Activated naive CD8-positive, alpha-beta T cell treated with anti-CD3 and anti-CD28 coated beads, Interleukin-2, amount 10 ng/mL, durations not matched to agents 7 days and 5 days (primary cell): ENCODE data around the gene RARA. TPM values are rescaled to one million over a fixed set of nuclear protein-coding genes. Genes with fewer than 3 reads are reported as not detected.
"Not testable (repeated sequence)": the region's sequence is repeated elsewhere in the genome, so short reads cannot be mapped to it uniquely, and the experiment has no call there.

Experiments
- ATAC-seq: fragments of 150-1000 bp; cut with Tn5 transposase; one replicate; pipeline ENCODE4 v1.10.0; 2021; ENCODE audit warnings: low read depth, moderate library complexity
- POLR2A ChIA-PET: fragments of 350-600 bp; sonication (Branson Sonifier 250); formaldehyde crosslinking; loops from one replicate; lab custom pipeline; 2021; ENCODE audit warnings: antibody characterized with exemption; lab: Charles Lee
- DNase-seq: peaks from one replicate; pipeline ENCODE4 v3.0.0; 2021
- H3K27ac Mint-ChIP-seq: one replicate; pipeline ENCODE4 v1.8.0; 2022; ENCODE audit warnings: mild to moderate bottlenecking, mixed read lengths
- H3K27me3 Mint-ChIP-seq: one replicate; pipeline ENCODE4 v1.8.0; 2022; ENCODE audit warnings: mild to moderate bottlenecking, moderate library complexity, mixed read lengths
- H3K36me3 Mint-ChIP-seq: one replicate; pipeline ENCODE4 v1.8.0; 2021; ENCODE audit warnings: mild to moderate bottlenecking, mixed read lengths
- H3K4me1 Mint-ChIP-seq: one replicate; pipeline ENCODE4 v1.8.0; 2021; ENCODE audit warnings: mixed read lengths
- H3K4me3 Mint-ChIP-seq: one replicate; pipeline ENCODE4 v1.8.0; 2022; ENCODE audit warnings: mild to moderate bottlenecking, moderate library complexity, mixed read lengths
- H3K9me3 Mint-ChIP-seq: one replicate; pipeline ENCODE4 v1.8.0; 2021; ENCODE audit warnings: mixed read lengths
- total RNA-seq, 2 experiments: library from RNA; stranded (reverse); gene quantifications; one replicate each; pipeline ENCODE4 v1.2.3, GENCODE V29; 2021

The RARA gene
- total RNA-seq, 2 experiments from 2014 or later = 51.7 to 53.6 TPM

- ATAC-seq = no peak
- Mint-ChIP-seq H3K27ac (no peak within 1 kb of the TSS), H3K36me3 (no peaks in the 10 kb centered on the region), H3K9me3 (no peaks in the 10 kb centered on the region), H3K4me1 (peaks cover 19% of the 10 kb centered on the region), H3K27me3 (peaks cover 15% of the 10 kb centered on the region), H3K4me3 (peak within 1 kb of the TSS; percentile 81)
- no peak for DNase-seq
- POLR2A ChIA-PET = interaction anchor here (0.7 to 3.6 kb wide), 6 partner anchors 20 to 197 kb away, joined by 3 to 17 read pairs (median 4); partner anchors contain the start of gene TOP2A
Observed at GRCh38 chr17:40364121-40364861, 55.3 kb downstream of the RARA start, which contains the start of gene GJD3. Gene GJD3, minus strand, starts transcription at chr17:40364737. Its CDS starts 922 bp downstream, at chr17:40363815.

GRCh38 chr17:40364906-40365305, 55.9 kb downstream of the RARA start:
- no peak overlapping the region for H3K27ac Mint-ChIP-seq
- no peaks in the 10 kb centered on the region for H3K36me3 Mint-ChIP-seq

GRCh38 chr17:40366076-40366860, 57.3 kb downstream of the RARA start:
- POLR2A ChIA-PET = no interaction called here
- H3K4me1 Mint-ChIP-seq = peaks cover 16% of the 10 kb centered on the region
- no peak overlapping the region for H3K4me3 Mint-ChIP-seq
- DNase-seq (no peak), ATAC-seq (no peak)
- H3K9me3 Mint-ChIP-seq = no peaks in the 10 kb centered on the region
- peaks cover 3% of the 10 kb centered on the region for H3K27me3 Mint-ChIP-seq
- no peak overlapping the region for H3K27ac Mint-ChIP-seq
- no peaks in the 10 kb centered on the region for H3K36me3 Mint-ChIP-seq

More at GRCh38 chr17:40364906-40365305, 55.9 kb downstream of the RARA start:
- ATAC-seq (no peak), DNase-seq (peak; percentile 18)
- H3K4me3 Mint-ChIP-seq = peak overlapping the region; percentile 49
- peaks cover 19% of the 10 kb centered on the region for H3K4me1 Mint-ChIP-seq
- H3K27me3 Mint-ChIP-seq = peaks cover 15% of the 10 kb centered on the region
- no peaks in the 10 kb centered on the region for H3K9me3 Mint-ChIP-seq
- POLR2A ChIA-PET = interaction anchor here (0.7 to 1.6 kb wide), 4 partner anchors 20 to 167 kb away, joined by 3 to 5 read pairs (median 4); partner anchors contain the start of gene TOP2A

- no peak for ATAC-seq
- POLR2A ChIA-PET = no interaction called here
- peak; percentile 27 for DNase-seq
- H3K4me1 Mint-ChIP-seq = peaks cover 12% of the 10 kb centered on the region
- no peaks in the 10 kb centered on the region for H3K9me3 Mint-ChIP-seq
- H3K27ac Mint-ChIP-seq = peak overlapping the region; percentile 56
- no peaks in the 10 kb centered on the region for H3K36me3 Mint-ChIP-seq
- H3K27me3 Mint-ChIP-seq = peaks cover 2% of the 10 kb centered on the region
- H3K4me3 Mint-ChIP-seq = no peak overlapping the region
Observed at GRCh38 chr17:40366861-40367518, 58.0 kb downstream of the RARA start.

GRCh38 chr17:40367728-40368127, 58.7 kb downstream of the RARA start:
- peak; percentile 23 for DNase-seq
- POLR2A ChIA-PET, H3K9me3 Mint-ChIP-seq, H3K27me3 Mint-ChIP-seq, ATAC-seq, H3K4me3 Mint-ChIP-seq, H3K27ac Mint-ChIP-seq, H3K36me3 Mint-ChIP-seq: not testable (repeated sequence)
- peaks cover 13% of the 10 kb centered on the region for H3K4me1 Mint-ChIP-seq

- Mint-ChIP-seq H3K4me3 (no peak overlapping the region), H3K27ac (no peak overlapping the region), H3K9me3 (no peaks in the 10 kb centered on the region), H3K27me3 (no peaks in the 10 kb centered on the region), H3K4me1 (peaks cover 8% of the 10 kb centered on the region), H3K36me3 (no peaks in the 10 kb centered on the region)
- peak; percentile 23 for DNase-seq
- POLR2A ChIA-PET = no interaction called here
- ATAC-seq = no peak
Observed at GRCh38 chr17:40369923-40370322, 60.9 kb downstream of the RARA start.

GRCh38 chr17:40371261-40371929, 62.4 kb downstream of the RARA start:
- Mint-ChIP-seq H3K9me3 (peaks cover under 1% of the 10 kb centered on the region), H3K4me3 (no peak overlapping the region), H3K4me1 (peaks cover 8% of the 10 kb centered on the region), H3K27me3 (peaks cover under 1% of the 10 kb centered on the region), H3K27ac (no peak overlapping the region), H3K36me3 (no peaks in the 10 kb centered on the region)
- POLR2A ChIA-PET = no interaction called here
- peak; percentile 80 for ATAC-seq
- DNase-seq = peak; percentile 33

- POLR2A ChIA-PET = no interaction called here
- DNase-seq (peak; percentile 12), ATAC-seq (no peak)
- no peak overlapping the region for H3K4me3 Mint-ChIP-seq
- no peaks in the 10 kb centered on the region for H3K36me3 Mint-ChIP-seq
- no peak overlapping the region for H3K27ac Mint-ChIP-seq
- peaks cover 4% of the 10 kb centered on the region for H3K9me3 Mint-ChIP-seq
- peaks cover 11% of the 10 kb centered on the region for H3K4me1 Mint-ChIP-seq
- H3K27me3 Mint-ChIP-seq = peaks cover 7% of the 10 kb centered on the region
Observed at GRCh38 chr17:40372031-40372430, 63.1 kb downstream of the RARA start.

GRCh38 chr17:40372644-40373043, 63.7 kb downstream of the RARA start:
- not testable (repeated sequence) for H3K36me3 Mint-ChIP-seq, H3K4me3 Mint-ChIP-seq, ATAC-seq, DNase-seq, H3K27ac Mint-ChIP-seq, H3K9me3 Mint-ChIP-seq, H3K27me3 Mint-ChIP-seq
- POLR2A ChIA-PET = interaction anchor here (0.8 kb wide), 1 partner anchor 72 kb away, joined by 3 read pairs; no protein-coding TSS in a partner anchor
- H3K4me1 Mint-ChIP-seq = peaks cover 12% of the 10 kb centered on the region

GRCh38 chr17:40373324-40373723, 64.3 kb downstream of the RARA start:
- H3K9me3 Mint-ChIP-seq = peaks cover 4% of the 10 kb centered on the region
- no peaks in the 10 kb centered on the region for H3K36me3 Mint-ChIP-seq
- H3K27ac Mint-ChIP-seq = no peak overlapping the region
- ATAC-seq (no peak), DNase-seq (no peak)
- peaks cover 12% of the 10 kb centered on the region for H3K4me1 Mint-ChIP-seq
- peaks cover 8% of the 10 kb centered on the region for H3K27me3 Mint-ChIP-seq
- no peak overlapping the region for H3K4me3 Mint-ChIP-seq
- POLR2A ChIA-PET = interaction anchor here (0.8 kb wide), 1 partner anchor 71 kb away, joined by 3 read pairs; no protein-coding TSS in a partner anchor

GRCh38 chr17:40373999-40374398, 65.0 kb downstream of the RARA start:
- no peaks in the 10 kb centered on the region for H3K36me3 Mint-ChIP-seq
- peaks cover 4% of the 10 kb centered on the region for H3K9me3 Mint-ChIP-seq
- POLR2A ChIA-PET = no interaction called here
- peaks cover 12% of the 10 kb centered on the region for H3K27me3 Mint-ChIP-seq
- no peak overlapping the region for H3K27ac Mint-ChIP-seq
- no peak overlapping the region for H3K4me3 Mint-ChIP-seq
- DNase-seq (no peak), ATAC-seq (no peak)
- peaks cover 12% of the 10 kb centered on the region for H3K4me1 Mint-ChIP-seq

GRCh38 chr17:40374821-40375498, 66.0 kb downstream of the RARA start:
- peaks cover 4% of the 10 kb centered on the region for H3K9me3 Mint-ChIP-seq
- ATAC-seq (no peak), DNase-seq (no peak)
- peaks cover 11% of the 10 kb centered on the region for H3K4me1 Mint-ChIP-seq
- POLR2A ChIA-PET = no interaction called here
- H3K36me3 Mint-ChIP-seq = no peaks in the 10 kb centered on the region
- no peak overlapping the region for H3K27ac Mint-ChIP-seq
- peaks cover 14% of the 10 kb centered on the region for H3K27me3 Mint-ChIP-seq
- no peak overlapping the region for H3K4me3 Mint-ChIP-seq
